HG03108 (cell line): ENCODE results near the gene FJX1.
A peak's percentile ranks its signal among the peaks of the same experiment; 100 is the strongest.
"Not testable (repeated sequence)": the region's sequence is repeated elsewhere in the genome, so short reads cannot be mapped to it uniquely, and the experiment has no call there.

Experiments
- ATAC-seq: cut with Tn5 transposase; IDR thresholded peaks from one replicate; pipeline ENCODE4 v1.9.1; 2021; ENCODE audit warnings: moderate library complexity; ENCODE audit not compliant: unreplicated experiment

FJX1 gene

DNA sequence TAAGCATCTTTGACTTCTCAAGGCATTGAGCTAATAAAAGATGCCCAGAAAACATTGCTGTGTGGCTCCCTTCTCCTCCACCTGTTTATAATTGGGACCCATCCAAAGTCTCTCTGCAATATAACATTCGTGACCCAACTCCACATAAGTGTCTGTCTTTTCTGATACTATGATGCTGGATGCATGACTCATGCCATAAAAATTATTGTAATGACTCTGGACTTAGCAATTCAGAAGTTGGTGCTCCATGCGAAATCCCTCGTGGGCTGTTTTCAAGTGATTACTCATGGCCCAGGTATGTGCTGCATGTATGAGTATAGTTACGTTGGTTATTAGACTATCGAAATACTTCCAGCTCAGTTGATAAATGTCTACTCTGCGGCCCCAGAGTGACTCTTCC lies 11.7 kb downstream of the FJX1 start:
- no peak for ATAC-seq

DNA sequence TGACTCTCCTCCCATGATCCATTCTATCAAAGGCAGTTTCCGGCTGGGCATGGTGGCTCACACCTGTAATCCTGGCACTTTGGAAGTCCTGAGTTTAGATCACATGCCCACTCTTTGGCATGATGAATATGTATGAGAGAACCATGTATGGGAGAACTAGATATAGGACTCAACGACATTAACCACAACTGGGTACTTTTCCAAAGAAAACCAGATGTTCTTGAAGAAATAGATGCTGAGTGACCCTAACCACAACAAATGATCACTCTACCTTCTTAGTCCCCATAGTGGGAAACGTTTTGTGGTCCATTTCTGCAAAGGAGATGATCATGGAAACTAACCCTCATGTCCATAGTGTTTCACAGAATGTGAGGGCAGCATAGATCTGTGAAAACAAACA lies 13.6 kb downstream of the FJX1 start:
- ATAC-seq = no peak

DNA sequence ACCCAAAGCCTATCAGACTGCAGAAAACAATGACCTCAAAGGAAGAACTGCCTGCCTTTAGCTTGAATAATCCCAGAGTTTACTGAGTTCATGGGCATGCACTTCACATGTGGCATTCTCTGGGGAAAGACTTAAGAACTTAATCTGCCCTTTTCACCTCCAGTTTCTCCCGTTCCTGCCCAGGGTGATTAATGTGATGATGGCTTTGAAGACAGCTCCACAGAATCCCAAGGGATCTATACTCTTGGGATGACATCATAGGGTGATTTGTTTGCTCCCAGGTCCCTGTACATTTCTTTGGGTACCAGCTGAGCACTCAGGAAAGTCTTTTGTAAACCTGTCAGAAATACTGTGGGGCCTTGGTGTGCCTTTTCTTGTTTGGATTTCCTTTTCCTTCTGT lies 14.0 kb downstream of the FJX1 start:
- no peak for ATAC-seq

DNA sequence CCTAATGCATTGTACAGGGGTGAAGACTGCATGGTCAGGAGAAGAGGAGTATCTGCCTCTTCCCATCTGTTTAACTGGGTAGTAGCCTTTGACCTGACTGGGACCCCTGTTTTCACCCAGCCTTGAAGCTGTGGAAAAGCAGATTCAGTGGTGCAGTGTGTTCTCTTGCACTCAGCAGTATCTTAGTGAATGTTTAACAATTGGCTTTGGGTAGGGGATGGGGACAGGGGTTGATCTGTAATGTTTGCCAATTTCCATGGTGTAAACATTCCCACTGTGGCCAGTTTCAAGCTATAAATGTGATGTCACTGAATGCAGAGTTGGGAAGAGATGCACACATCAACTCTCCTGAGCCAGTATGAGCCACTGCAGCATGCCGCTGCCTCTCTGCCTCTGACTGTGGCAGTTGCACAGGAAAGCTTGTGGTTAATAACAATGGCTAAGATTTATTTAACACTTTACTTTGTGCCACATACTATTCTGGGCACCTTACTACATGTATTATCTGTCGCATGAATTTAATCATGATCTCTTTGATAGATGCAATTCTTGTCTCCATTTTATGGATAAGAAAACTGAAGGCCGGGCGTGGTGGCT lies 15.7 kb downstream of the FJX1 start:
- no peak for ATAC-seq

DNA sequence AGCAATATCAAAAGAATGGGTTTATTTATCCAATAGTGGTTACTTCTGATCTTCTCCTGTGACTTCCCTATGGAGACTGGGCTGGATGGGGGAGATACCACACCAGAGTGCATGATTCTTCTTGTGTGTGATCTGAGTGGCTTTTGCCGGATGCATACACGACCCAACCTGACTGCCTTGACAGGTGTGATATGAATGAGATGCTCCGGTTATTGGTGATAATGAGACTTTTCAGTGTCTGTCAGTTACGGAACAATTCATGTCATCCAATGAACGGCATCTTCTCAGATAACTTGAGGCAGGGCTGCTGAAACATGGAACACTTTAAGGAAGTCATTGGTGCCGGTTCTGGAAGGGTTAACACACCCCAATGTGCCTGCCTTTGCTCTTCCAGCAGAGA lies 17.7 kb downstream of the FJX1 start:
- ATAC-seq = no peak

DNA sequence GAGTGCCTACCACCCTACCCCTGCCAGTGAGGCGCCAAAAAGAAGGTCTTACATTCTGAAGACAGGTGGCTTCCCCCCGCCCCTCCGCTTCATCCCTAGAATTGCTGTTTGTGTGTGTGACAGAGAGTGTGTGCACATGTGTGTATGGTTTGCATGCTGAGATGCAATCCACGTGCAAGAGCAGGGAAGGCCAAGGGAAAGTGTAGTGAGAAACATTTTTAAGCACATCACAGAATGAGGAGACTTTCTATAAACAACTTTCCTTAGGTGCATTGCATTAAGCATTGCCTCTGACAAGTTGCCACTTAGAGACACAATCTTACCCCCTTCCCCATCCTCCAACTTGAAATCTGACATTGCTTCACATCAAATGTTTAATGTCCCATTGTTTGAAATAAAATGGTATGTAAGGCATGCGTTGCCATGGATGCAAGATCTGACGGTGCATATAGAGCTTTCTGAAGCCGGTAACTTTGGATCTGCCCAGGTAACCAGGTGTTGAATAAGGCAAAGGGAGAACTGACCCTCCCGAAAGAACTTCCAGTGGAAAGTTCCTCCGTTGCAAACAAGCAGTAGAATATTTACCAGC lies 21.4 kb downstream of the FJX1 start:
- no peak for ATAC-seq

DNA sequence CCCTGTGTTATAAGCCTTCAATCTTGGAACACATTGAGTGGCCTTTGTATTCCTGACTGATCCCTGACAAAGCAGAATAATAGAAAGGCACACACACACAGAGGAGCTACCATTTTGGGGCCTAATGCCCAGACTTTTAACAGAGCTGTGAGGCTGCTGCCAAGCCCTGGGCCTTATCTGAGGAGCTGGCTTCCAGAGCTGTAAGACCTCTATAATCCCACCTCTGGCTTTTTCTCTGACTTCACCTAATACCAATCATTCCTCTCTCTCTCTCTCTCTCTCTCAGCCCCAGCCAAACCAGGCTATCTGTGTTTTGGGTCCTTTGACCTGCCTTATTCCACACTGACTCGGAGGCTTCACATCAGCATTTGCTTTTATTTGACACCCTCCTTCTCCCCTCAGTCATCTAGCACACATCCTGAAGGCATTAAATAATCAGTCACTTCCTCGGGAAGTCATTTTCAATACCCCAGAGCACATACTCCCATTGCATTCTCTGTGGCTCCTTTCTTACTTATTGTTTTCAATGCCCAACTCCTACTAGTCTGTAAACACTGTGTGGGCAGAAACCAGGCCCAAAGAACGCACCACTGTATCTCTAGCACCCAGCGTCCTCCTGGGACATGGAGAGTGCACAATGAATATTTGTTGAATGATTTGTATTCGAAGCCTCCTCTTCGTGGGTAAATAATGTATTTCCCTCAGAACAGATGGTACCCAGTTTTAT lies 23.1 kb downstream of the FJX1 start:
- ATAC-seq = no peak

DNA sequence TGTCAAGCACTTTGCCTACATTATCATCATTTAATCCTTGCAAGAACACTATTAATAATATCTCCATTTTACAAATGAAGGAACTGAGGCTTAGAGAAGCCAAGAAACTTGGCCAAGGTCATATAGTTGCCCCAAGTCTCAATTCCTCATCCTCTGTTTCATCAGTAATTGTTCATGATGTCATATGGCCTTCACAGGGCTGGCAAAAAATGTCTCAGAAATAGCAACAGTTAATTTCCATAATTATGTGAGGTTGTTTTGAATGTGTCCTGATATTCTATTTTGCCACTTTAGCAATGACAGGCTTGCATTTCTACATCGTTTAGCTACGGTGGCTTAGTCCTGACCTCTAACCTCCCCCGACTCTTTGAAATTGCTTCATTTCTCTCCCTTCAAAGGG lies 23.7 kb downstream of the FJX1 start:
- ATAC-seq = no peak

DNA sequence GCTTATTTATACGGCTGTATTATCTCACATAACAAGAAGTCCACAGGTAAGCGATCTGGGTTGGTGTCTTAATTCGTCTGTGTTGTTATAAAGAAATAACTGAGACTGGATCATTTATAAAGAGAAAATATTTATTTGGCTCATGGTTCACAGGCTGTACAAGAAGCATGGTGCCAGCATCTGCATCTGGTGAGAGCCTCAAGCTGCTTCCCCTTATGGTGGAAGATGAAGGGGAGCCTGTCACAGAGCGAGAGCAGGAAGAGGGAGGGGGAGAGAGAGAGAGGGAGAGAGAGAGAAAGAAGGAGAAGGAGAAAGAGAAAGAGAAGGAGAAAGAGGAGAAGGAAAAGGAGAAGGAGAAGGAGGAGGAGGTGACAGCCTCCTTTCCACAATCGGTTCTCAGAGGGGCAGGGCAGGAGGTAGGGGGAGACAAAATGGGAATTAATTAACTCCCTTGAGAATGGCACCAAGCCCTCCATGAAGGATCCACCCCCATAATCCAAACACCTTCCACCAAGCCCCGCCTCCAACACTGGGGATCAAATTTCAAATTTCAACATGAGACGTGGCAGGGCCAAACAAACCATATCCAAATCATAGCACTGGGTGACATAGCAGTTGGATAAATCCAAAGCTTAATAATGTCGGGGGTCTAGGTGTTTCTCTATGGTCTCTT lies 29.3 kb downstream of the FJX1 start:
- ATAC-seq = no peak

DNA sequence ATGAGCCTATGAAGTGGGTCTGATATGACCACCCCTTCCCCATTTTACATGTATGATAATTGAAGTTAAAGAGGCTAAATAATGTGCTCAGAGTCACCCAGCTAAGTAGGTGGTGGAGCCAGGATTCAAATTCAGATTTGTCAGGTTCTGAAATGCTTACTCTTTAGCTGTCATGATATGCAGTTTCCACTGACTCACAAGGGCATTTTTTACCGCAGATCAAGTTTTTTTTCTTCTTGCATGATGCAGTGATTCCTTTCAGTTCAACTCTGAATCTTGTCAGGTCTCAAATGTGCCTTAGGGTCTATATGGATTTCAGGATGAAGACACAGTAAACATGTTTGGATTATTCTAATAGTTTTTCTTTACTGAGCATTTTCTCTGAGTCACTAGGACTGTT lies 31.7 kb downstream of the FJX1 start:
- ATAC-seq = no peak

DNA sequence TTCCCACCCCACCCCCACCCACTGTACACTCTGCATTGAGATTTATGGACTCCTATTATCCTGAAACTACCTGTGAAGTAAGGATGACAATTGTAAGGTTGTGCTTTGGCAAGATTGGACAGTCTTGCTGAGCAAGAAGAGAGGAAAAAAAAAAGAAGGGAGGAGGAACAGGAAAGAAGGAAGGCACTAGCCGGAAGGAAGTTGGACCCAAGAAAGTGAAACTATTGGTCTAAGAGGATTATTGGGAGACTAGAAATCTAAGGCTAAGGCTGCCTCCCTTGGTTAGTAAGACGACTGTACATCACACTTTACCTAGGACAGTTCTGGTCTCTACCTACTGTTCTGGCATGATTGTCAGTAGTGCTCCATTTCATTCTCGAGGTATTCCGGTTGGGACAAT lies 32.2 kb downstream of the FJX1 start:
- ATAC-seq = no peak

DNA sequence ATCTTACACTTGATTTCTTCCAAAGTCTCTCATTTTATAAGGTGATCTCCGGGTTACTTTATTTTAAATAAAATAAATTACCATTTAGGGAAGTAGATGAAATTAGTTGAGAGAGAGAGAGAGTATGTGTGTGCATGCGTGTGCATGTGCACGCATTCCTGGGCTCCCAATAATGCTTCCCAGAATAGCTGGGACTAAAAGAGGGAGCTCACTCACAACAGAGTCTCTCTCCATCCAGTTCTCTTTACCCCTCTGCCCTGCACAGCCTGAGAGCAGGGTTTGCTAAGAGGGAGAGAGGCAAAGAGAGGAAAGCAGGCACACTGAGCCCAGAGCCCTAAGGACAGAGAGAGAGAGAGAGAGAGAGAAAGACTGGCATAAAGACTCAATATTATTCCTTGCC lies 33.0 kb downstream of the FJX1 start:
- no peak for ATAC-seq

DNA sequence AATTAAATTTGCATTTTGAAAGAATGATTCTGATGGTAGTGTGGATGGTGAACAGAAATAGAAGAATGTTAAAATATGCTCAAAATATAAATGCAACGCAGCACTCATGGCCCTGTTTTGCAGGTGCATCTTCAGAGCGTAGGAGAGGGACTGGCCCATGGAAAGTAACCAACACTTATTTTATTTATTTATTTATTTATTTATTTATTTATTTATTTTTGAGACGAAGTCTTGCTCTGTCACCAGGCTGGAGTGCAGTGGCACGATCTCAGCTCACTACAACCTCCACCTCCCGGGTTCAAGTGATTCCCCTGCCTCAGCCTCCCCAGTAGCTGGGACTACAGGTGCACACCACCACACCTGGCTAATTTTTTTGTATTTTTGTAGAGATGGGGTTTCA lies 34.5 kb downstream of the FJX1 start:
- not testable (repeated sequence) for ATAC-seq

DNA sequence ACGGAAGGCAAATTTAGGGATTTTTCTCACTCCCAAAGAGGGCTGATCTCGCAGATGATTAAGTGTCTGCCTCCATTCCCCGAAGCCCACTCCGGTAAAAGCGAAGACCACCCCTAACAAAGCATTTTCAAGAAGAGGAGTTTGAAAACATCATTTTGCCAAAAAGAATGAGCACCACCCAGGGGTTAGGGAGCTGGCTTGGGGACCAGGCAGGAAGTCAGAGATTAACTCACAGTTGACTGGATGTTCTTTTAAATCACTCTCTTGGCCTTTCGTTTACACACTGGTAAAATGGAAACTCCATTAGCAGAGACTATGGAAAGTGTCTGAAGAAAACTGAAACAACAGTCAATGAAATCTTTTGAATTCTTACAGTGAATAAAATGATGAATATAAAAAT lies 36.5 kb downstream of the FJX1 start:
- ATAC-seq = no peak

DNA sequence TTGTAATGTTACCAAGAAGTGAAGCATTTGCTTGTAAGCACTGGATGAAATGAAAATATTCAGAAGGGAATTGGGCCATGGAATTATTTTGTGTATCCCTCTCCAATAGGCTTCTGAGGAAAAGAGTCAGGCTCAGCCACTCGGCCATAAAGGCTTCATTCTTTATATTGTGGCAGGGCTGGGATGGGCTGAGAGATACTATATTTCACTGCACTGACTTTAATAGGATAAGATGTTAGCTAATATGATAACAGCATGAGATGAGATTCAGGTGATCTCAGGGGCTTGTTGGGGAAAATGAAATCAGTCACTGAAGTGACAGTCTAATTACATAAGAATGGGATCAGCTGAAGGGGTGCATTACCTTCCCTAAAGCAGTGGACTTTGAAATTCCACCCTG lies 37.0 kb downstream of the FJX1 start:
- no peak for ATAC-seq

DNA sequence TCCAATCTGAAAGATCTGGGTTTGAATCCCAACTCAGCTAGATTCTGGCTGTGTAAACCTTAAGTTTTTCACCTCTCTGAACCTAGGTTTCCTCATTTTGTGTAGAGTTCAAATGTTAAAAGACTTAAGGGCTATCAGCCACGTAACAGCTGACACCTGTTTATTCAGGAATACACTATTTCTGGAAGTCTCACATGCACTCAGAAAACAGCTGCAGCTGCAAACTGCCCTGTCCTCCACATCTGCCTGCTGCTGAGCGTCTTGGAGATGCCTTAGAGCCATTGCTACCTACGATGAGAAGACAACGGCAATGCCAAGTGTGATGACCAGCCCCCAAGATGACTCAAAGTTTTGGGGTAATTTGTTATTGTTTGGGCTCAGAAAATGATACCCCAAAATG lies 37.6 kb downstream of the FJX1 start:
- ATAC-seq = no peak

DNA sequence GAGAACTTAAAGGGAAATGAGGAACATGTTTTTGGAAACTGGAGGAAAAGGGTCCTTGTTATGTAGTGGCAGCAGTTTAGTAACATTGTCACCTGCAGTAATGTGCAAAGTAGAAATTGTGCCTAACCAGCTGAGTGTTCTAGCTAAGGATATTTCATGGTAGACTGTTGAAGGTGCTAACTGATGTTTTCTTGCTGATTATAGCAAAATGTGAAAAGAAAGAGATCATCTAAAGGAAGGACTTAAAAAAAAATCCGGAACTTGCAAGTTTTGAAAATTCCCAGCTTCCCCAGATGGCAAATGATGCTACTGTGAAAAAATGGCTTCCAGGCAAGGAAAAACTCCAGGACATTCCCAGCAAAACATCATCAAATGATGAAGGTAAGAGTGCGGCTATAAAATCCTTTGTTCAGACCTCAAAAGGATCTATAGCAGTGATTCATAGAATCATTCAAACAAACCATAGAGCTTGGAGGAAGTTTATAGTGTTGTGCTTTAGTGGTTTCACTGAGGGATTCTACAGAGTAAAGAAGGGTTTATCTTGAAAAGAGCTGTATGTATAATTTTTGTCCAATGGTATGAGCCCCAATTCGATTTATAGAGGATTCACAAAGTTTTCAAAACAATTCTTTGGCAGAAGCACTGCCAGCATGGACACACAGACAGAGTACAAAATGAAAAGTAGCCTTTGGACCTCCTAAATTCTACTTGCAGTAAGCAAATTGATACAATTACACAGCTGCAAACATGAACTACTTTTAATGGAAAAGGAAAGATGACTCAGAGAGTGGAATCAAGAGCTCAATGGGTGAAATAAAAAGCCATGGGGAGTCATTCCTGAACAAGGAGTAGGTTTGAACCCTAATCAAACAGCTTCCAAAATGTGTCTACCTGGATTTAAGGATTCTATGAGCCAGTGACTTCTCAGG lies 40.0 kb downstream of the FJX1 start:
- ATAC-seq = no peak

DNA sequence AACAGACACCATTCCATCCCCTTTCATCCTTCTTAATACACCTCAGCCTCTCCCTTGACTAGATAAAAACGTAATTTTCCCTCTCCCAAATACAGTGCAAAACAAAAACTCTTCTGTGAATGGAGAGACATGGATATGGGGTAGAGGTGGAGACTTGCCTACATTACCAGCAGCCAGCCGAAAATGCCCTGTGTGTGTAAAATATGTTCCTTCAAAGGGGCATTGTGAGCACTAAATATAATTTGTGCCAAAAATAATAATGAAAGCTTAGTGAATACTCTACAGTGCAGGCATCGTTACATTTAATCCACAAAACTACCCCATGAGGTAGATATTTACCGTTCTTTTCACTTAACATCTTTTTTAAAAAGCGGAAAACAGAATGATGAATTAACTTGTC lies 43.3 kb downstream of the FJX1 start:
- no peak for ATAC-seq

DNA sequence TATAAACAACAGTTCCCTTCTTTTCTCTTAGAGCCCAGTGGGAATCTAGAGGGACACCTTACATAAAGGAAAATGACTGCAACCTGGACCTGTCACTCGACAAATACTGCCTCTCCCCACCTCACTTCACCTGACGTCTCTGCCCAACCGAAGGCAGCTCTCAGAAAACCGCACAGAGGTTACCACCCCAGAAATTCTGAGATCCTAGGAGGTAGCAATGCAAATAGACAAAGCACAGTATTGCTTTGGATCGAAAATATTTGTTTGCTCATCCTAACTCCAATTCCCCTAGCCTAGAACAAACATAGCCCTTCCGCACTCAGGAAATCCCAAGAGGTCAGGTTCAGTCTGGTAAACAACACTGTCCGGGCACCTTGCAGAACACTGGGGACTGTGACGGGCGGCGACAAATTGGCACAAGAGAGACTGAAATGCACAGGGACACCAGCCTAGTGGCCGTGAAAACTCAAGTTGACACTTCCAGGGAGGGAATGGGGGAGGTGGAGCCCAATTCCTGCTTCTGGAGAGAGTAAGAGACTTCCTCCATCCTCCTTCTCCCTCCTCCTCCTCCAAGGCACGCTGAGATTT lies 43.9 kb downstream of the FJX1 start:
- peak; percentile 27 for ATAC-seq

DNA sequence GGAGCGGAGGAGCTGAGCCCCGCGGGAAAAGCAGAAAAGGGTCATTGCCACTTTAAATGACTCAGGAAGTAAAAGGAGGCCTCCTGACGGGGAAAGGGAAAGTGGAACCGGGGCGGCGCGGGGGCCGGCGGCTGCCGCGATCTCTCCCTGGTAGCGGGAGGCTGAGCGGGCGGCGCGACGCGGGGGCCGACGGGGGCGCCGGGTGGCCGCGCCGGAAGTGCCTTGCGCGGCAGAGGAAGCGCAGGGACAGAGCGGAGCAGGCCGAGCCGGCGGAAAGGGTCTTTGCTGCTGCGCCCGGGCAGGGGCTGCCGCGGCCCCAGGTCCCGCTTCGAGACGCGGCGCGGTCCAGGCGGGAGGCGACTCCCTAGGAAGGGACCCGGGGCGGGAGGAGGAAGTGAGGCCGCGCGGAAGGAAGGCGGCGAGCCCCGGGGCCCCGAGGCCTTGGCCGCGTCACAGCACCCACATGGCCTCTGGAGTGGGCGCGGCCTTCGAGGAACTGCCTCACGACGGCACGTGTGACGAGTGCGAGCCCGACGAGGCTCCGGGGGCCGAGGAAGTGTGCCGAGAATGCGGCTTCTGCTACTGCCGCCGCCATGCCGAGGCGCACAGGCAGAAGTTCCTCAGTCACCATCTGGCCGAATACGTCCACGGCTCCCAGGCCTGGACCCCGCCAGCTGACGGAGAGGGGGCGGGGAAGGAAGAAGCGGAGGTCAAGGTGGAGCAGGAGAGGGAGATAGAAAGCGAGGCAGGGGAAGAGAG lies 44.6 kb downstream of the FJX1 start, which contains the start of gene TRIM44:
TSS of gene TRIM44 (plus strand) at position 127 of the 759 bp plus-strand sequence. CDS start at position 464, 337 bp downstream.
- ATAC-seq = peak; percentile 93
